Measurements from ENCODE around the gene CD48. TPM values are rescaled to one million over a fixed set of nuclear protein-coding genes. Genes with fewer than 3 reads are reported as not detected.

Gene CD48
- total RNA-seq, 1 experiment from 2014 or later: 0.20 TPM

DNA sequence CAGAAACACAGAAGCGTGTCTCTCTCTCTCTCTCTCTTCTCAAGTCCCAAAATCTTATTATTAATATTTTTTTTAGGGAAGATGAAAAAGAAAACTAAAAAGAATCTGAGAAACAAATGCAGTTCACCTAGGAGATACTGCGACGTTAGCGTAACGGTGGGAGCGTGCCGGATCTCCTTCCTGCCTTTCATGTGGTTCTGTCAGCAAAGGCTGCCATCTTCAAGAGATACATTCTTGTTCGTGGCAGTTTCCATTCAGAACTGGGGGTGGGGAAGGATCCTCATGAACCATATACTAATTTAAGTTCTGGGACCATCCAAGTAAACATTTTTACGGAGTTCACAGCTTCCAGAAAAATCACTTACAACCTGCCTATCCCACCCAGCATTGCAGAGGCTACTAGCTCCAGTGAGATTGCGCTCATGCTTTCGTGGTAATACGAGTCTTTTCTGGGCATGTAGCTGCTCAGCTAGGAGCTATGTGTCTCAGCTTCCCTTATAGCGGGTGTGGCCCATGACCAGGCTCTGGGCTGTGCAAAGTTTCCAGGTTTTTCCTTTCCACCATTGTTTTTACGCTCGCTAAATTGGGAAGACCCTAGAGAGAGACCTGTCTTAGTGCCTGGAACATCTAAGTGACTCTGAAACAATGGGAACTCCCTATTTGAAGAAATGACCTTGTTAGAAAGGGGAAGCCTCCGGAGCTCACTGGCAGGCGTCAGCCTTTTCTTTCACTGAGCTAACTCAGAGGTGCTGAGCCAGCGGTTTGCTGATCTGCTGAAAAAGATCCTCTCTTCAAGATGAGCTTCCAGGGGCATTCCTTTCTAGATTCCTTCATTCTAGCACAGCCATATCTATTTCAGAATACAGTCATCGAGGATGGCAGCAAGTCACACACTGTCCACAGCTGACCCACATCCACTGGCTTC is 82.1 kb downstream of the CD48 start:
- no peaks in the 10 kb centered on the region for H3K27me3 ChIP-seq (ENCODE audit: insufficient read depth, low read length)
- H3K79me2 ChIP-seq (ENCODE audit: insufficient read depth, low read length): no peaks in the 10 kb centered on the region
- H3K9me2 ChIP-seq (ENCODE audit: insufficient read depth): no peaks in the 10 kb centered on the region
- H3K36me3 ChIP-seq (ENCODE audit: control insufficient read depth in 1 of 2, insufficient read depth in 2 of 2, low read length in 2 of 2): no peaks in the 10 kb centered on the region
- intact Hi-C loops (cut with micrococcal nuclease): no loop called here
- H3K4me3 ChIP-seq (replicated peaks in 1 of 2; ENCODE audit: low read depth in 1 of 2, low read length in 2 of 2): no peak overlapping the region
- no peaks in the 10 kb centered on the region for H3K4me1 ChIP-seq (ENCODE audit: control insufficient read depth in 1 of 2, insufficient read depth in 2 of 2, low read length in 2 of 2)
- no TSS peak for BruUV-seq (replicated peaks)
- H4K20me1 ChIP-seq (ENCODE audit: insufficient read depth): no peaks in the 10 kb centered on the region
- no peak for ATAC-seq
- RAD21 ChIA-PET (ENCODE audit: low non-redundant PET in 1 of 2, low total read pairs in 2 of 2, uncharacterized antibody in 2 of 2, unreplicated experiment in 2 of 2): no interaction called here
- POLR2A ChIA-PET: no interaction called here
- no peak overlapping the region for H2AFZ ChIP-seq (ENCODE audit: low read depth, low read length, poor library complexity, severe bottlenecking)
- H3K9me3 ChIP-seq (ENCODE audit: control insufficient read depth in 1 of 2, insufficient read depth in 1 of 2, low read depth in 1 of 2, low read length in 2 of 2): no peaks in the 10 kb centered on the region
- CTCF ChIA-PET: no interaction called here
- no peak for DNase-seq (ENCODE audit: low read depth, low spot score)
- no peak overlapping the region for H3K9ac ChIP-seq (ENCODE audit: low read length)
- H3K27ac ChIP-seq (ENCODE audit: low read depth, low read length): no peak overlapping the region
- no peak overlapping the region for H3K4me2 ChIP-seq (ENCODE audit: low read length)
- TF ChIP-seq EGR1 (IDR thresholded peaks at IDR 0.05; ENCODE audit: low read depth) (no peak), SRF (IDR thresholded peaks at IDR 0.05; ENCODE audit: low read depth) (no peak), ELF1 (IDR thresholded peaks at IDR 0.05; ENCODE audit: borderline replicate concordance, low read depth) (no peak), POLR2AphosphoS5 (IDR thresholded peaks at IDR 0.05; ENCODE audit: low read depth, low read length) (no peak), FOSL1 (IDR thresholded peaks at IDR 0.05; ENCODE audit: low read depth) (no peak), TCF7L2 (IDR thresholded peaks at IDR 0.05; ENCODE audit: borderline replicate concordance, extremely low read depth, insufficient read depth, insufficient read length) (no peak), YY1 (IDR thresholded peaks at IDR 0.05; ENCODE audit: extremely low read depth, insufficient replicate concordance, low read depth, low read length) (no peak), CEBPB (IDR thresholded peaks at IDR 0.05; ENCODE audit: low read depth) (no peak), SP1 (IDR thresholded peaks at IDR 0.05; ENCODE audit: low read depth) (no peak), POLR2A (IDR thresholded peaks at IDR 0.05; ENCODE audit: borderline replicate concordance, extremely low read depth, insufficient read depth, insufficient read length) (no peak)
- TF ChIP-seq, protein P1, sequence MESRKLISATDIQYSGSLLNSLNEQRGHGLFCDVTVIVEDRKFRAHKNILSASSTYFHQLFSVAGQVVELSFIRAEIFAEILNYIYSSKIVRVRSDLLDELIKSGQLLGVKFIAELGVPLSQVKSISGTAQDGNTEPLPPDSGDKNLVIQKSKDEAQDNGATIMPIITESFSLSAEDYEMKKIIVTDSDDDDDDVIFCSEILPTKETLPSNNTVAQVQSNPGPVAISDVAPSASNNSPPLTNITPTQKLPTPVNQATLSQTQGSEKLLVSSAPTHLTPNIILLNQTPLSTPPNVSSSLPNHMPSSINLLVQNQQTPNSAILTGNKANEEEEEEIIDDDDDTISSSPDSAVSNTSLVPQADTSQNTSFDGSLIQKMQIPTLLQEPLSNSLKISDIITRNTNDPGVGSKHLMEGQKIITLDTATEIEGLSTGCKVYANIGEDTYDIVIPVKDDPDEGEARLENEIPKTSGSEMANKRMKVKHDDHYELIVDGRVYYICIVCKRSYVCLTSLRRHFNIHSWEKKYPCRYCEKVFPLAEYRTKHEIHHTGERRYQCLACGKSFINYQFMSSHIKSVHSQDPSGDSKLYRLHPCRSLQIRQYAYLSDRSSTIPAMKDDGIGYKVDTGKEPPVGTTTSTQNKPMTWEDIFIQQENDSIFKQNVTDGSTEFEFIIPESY (IDR thresholded peaks at IDR 0.05; ENCODE audit: extremely low read depth, insufficient replicate concordance, low read length): no peak
